Hindlimb muscle (tissue), 1 donor: ENCODE measurements around the gene COL18A1. TPM values are rescaled to one million over a fixed set of nuclear protein-coding genes. Genes with fewer than 3 reads are reported as not detected.

Source experiments
- DNase-seq: peaks from one replicate; pipeline ENCODE4 v3.0.0-alpha.2; 2013
- polyA plus RNA-seq: library from polyadenylated mRNA; unstranded; fragments of 120-200 nt; gene quantifications from one replicate; pipeline ENCODE4 v1.2.1, GENCODE V29; 2013; ENCODE audit not compliant: insufficient read length

Gene COL18A1
- polyA plus RNA-seq, 1 donor: 89.1 TPM

GRCh38 chr21:45403133-45403824, 1.7 kb upstream of the COL18A1 start:
- DNase-seq: no peak

GRCh38 chr21:45403825-45404729, 888 bp upstream of the COL18A1 start:
- no peak for DNase-seq

- peak; percentile 56 for DNase-seq
Measured at GRCh38 chr21:45405271-45405818, 380 bp downstream of the COL18A1 start.

GRCh38 chr21:45405819-45406762, 1.1 kb downstream of the COL18A1 start:
- DNase-seq: no peak

GRCh38 chr21:45406801-45407628, 2.0 kb downstream of the COL18A1 start:
- DNase-seq: no peak

DNA sequence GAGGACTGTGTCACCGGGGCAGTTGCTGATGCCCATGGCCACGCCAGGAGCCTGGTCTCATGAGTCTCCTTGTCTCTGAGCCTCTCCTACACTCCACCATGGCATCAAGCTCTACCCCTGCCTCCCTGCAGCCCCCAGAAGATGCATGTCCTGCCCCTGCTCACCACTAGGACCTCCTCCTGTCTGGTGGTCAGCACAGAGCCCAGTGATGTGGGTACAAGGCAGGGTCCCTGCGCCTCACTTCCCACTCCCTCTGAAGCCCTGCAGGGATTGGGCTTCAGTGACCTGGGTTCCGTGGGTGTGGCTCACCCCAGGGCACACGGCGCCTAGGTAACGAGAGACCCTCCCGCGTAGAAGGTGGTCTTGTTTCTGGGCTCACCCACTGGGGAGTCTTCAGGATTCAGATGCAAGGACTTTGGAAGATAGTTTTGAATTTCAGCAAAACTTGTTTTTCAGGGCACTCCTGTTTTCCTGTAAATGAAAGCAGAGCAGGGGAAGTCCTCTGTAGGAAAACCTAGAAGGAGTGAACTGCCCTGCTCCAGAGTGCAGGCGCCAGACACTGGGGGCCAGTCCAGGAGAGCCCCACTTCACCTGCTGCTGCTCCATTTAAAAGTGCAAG, 2.8 kb downstream of the COL18A1 start:
- DNase-seq: no peak

GRCh38 chr21:45408271-45408791, 3.4 kb downstream of the COL18A1 start:
- no peak for DNase-seq

DNA sequence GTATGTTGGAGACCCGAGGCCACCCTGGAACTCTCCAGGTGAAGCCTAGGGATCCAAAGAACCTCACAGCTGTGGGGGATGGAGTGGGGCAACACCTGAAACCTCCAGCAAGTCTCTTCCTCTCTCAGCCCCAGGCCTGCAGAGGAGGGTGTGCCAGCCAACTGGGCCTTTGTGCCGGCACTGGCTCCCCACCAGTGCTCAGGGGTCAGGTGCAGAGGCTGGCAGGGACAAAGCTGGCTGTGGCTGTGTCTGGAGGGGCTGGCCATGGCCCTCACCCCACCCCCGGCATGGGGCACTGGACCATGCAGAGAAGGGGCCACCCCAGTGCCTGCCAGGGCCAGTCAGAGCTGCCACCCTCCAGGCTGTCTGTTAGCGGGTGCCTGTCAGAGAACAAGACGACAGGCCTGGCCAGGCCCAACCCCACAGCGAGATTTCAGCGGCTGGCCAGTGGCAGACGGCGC, 3.9 kb downstream of the COL18A1 start:
- DNase-seq: no peak

GRCh38 chr21:45409466-45410150, 4.6 kb downstream of the COL18A1 start:
- no peak for DNase-seq

GRCh38 chr21:45410151-45410864, 5.3 kb downstream of the COL18A1 start:
- no peak for DNase-seq

GRCh38 chr21:45410865-45411809, 6.2 kb downstream of the COL18A1 start:
- no peak for DNase-seq

GRCh38 chr21:45411810-45412206, 6.8 kb downstream of the COL18A1 start:
- no peak for DNase-seq

- DNase-seq: no peak
Measured at GRCh38 chr21:45412491-45412890, 7.5 kb downstream of the COL18A1 start.

DNA sequence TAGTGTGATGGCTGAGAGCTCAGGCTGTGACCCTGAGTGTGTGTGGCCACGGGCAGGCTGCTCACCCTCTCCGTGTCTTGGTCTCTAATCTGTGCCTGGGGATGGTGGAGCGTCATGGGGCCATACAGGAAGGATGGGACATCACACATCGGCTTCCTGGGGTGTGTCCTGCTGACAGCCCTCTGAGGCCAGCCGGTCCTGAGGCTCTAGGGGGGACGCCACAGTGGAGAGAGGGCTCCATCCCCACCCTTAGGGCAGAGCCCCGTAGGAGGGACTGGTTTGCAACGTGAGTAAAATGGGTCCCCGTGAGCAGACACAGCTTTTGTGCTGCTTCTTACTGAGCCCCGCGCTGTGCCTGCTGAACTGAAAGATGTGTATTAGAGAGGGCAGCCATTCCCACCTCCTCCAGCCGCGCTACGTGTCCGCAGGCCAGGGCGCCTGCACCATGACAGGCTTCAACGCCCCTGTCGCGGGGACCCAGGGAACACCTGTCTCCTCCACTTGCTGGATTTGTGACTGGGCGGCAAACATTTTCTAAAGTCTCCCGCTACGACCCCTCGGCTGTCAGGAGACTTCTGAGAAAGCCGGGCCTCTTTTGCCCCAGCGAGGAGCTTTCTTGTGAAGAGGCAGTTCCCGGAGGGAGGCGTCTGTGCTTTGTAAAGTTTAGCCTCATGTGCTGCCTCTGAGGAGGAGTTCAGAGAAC, 8.1 kb downstream of the COL18A1 start:
- DNase-seq: no peak

GRCh38 chr21:45413922-45414321, 9.0 kb downstream of the COL18A1 start:
- no peak for DNase-seq

GRCh38 chr21:45414396-45415187, 9.6 kb downstream of the COL18A1 start:
- no peak for DNase-seq
